ENCODE measurements around the gene LCP1. TPM values are rescaled to one million over a fixed set of nuclear protein-coding genes. Genes with fewer than 3 reads are reported as not detected.

The LCP1 gene
- total and polyA plus RNA-seq, 12 donors = 17.3 to 109 (median 59.8) TPM

GRCh38 chr13:46172531-46172991, 9.4 kb downstream of the LCP1 start:
- H3K4me3 ChIP-seq = no peak overlapping the region
- TF ChIP-seq POLR2A (IDR thresholded peaks at IDR 0.05) = no peak
- no peak for TF ChIP-seq CTCF (IDR thresholded peaks at IDR 0.05)
- peak overlapping the region in 1 of 5 donors; percentile 47 for H3K27ac ChIP-seq
- H3K9me3 ChIP-seq (replicated peaks in 1 of 3) = no peaks in the 10 kb centered on the region
- no peak for DNase-seq
- H3K36me3 ChIP-seq (replicated peaks in 1 of 2) = no peaks in the 10 kb centered on the region
- H3K27me3 ChIP-seq = no peaks in the 10 kb centered on the region
- WGBS, 4 donors = 75 to 81% (median 78%) methylated on average over 6 of the region's 6 CpGs
- intact Hi-C loops (cut with DNase I) = no loop called here
- H3K4me1 ChIP-seq (replicated peaks in 1 of 2) = peaks cover 0 to 11% of the 10 kb centered on the region in 2 donors

- peak overlapping the region in 1 of 5 donors; percentile 46 for H3K27ac ChIP-seq
- no peaks in the 10 kb centered on the region for H3K27me3 ChIP-seq
- peaks cover 0 to 11% of the 10 kb centered on the region in 2 donors for H3K4me1 ChIP-seq (replicated peaks in 1 of 2)
- no peaks in the 10 kb centered on the region for H3K36me3 ChIP-seq (replicated peaks in 1 of 2)
- no peak overlapping the region for H3K4me3 ChIP-seq
- DNase-seq = no peak
- 90 to 97% (median 94%) methylated on average over 7 of the region's 7 CpGs for WGBS, 4 donors
- no peak for TF ChIP-seq CTCF (IDR thresholded peaks at IDR 0.05)
- TF ChIP-seq POLR2A (IDR thresholded peaks at IDR 0.05) = no peak
- intact Hi-C loops (cut with DNase I) = no loop called here
- no peaks in the 10 kb centered on the region for H3K9me3 ChIP-seq (replicated peaks in 1 of 3)
Observed at GRCh38 chr13:46171739-46172138, 10.2 kb downstream of the LCP1 start.

- no peak overlapping the region for H3K4me3 ChIP-seq
- no peaks in the 10 kb centered on the region for H3K9me3 ChIP-seq (replicated peaks in 1 of 3)
- H3K27me3 ChIP-seq = no peaks in the 10 kb centered on the region
- 60 to 70% (median 66%) methylated on average over 4 of the region's 4 CpGs for WGBS, 4 donors
- H3K4me1 ChIP-seq (replicated peaks in 1 of 2) = peaks cover 0 to 11% of the 10 kb centered on the region in 2 donors
- intact Hi-C loops (cut with DNase I) = no loop called here
- no peak for TF ChIP-seq CTCF (IDR thresholded peaks at IDR 0.05)
- no peak for TF ChIP-seq POLR2A (IDR thresholded peaks at IDR 0.05)
- peak overlapping the region in 2 of 5 donors; percentile 2 to 46 for H3K27ac ChIP-seq
- no peak for DNase-seq
- H3K36me3 ChIP-seq (replicated peaks in 1 of 2) = no peaks in the 10 kb centered on the region
Observed at GRCh38 chr13:46171217-46171616, 10.8 kb downstream of the LCP1 start.

- no peak overlapping the region for H3K4me3 ChIP-seq
- H3K36me3 ChIP-seq (replicated peaks in 1 of 2) = no peaks in the 10 kb centered on the region
- intact Hi-C loops (cut with DNase I) = no loop called here
- no peak for DNase-seq
- peaks cover 0 to 11% of the 10 kb centered on the region in 2 donors for H3K4me1 ChIP-seq (replicated peaks in 1 of 2)
- TF ChIP-seq POLR2A (IDR thresholded peaks at IDR 0.05) (no peak), CTCF (IDR thresholded peaks at IDR 0.05) (no peak)
- H3K27ac ChIP-seq = peak overlapping the region in 1 of 5 donors; percentile 46
- 33 to 59% (median 48%) methylated on average over 3 of the region's 3 CpGs for WGBS, 4 donors
- no peaks in the 10 kb centered on the region for H3K9me3 ChIP-seq (replicated peaks in 1 of 3)
- H3K27me3 ChIP-seq = no peaks in the 10 kb centered on the region
Observed at GRCh38 chr13:46170687-46171086, 11.3 kb downstream of the LCP1 start.
